Motor neuron (in vitro differentiated cells): ENCODE measurements around the gene DDX39A. TPM values are rescaled to one million over a fixed set of nuclear protein-coding genes. Genes with fewer than 3 reads are reported as not detected.

Experiments
- ATAC-seq, 8 experiments: fragments of 200-7000 bp; cut with Tn5 transposase; replicated peaks in 6 of 8; 2 replicates each; pipeline ENCODE4 v1.8.0; 2021; ENCODE audit warnings: mild to moderate bottlenecking in 8 of 8, moderate library complexity in 8 of 8
- H3K27ac ChIP-seq, 2 donors: fragments of 250-450 bp; sonication (Bioruptor Pico); 2 replicates each; pipeline ENCODE4 v1.9.0; 2021; ENCODE audit warnings: antibody characterized with exemption in 2 of 2, mild to moderate bottlenecking in 2 of 2, moderate library complexity in 1 of 2
- H3K4me1 ChIP-seq, 2 donors: fragments of 250-450 bp; sonication (Bioruptor Pico); replicated peaks in 1 of 2; 2 replicates each; pipeline ENCODE4 v1.6.1; 2021; ENCODE audit warnings: antibody characterized with exemption in 2 of 2, mild to moderate bottlenecking in 2 of 2, moderate library complexity in 1 of 2
- H3K4me3 ChIP-seq, 5 donors: fragments of 250-450 bp; sonication (Bioruptor Pico); 2 replicates each; pipeline ENCODE4 v1.9.0; 2021; ENCODE audit warnings: antibody characterized with exemption in 5 of 5, mild to moderate bottlenecking in 5 of 5, moderate library complexity in 4 of 5
- WGBS, 10 experiments: fragments of 450-650 bp; shearing (Covaris generic); methylation state at CpG; one replicate each; pipeline ENCODE4 v1.0.0; 2022; 5-methylcytosine and 5-hydroxymethylcytosine counted together
- in situ Hi-C, 9 experiments: fragments of 400-800 bp; cut with MboI; loops; one replicate each; pipeline ENCODE4 v1.15.0; 2021; ENCODE audit warnings: low sequenced_read_pairs in 9 of 9, low pct_unique_long_range_greater_than_20kb in 2 of 9; ENCODE audit not compliant: unreplicated experiment in 9 of 9
- total RNA-seq, 8 experiments: library from RNA; unstranded; fragments of 300-600 nt; gene quantifications; 2 replicates each; pipeline versions ENCODE4 v1.2.3 to v1.2.4, GENCODE V29; 2022

DDX39A gene
- total RNA-seq, 8 experiments from 2014 or later = 25.7 to 134 (median 58.3) TPM

- 40 to 86% (median 68%) methylated on average over 1 to 3 of the region's 3 CpGs; no CpG with 5 or more reads in 2 of the 10 experiments for WGBS, 10 experiments
- no peak for ATAC-seq
- in situ Hi-C loops = no loop called here
- H3K4me1 ChIP-seq = peaks cover 11 to 15% of the 10 kb centered on the region in 2 donors
- H3K27ac ChIP-seq = no peak overlapping the region
- no peak overlapping the region for H3K4me3 ChIP-seq
Measured at GRCh38 chr19:14430712-14431111, 11.6 kb upstream of the DDX39A start.

- ATAC-seq = no peak
- WGBS, 10 experiments = 50 to 100% (median 82%) methylated on average over 1 to 3 of the region's 4 CpGs; no CpG with 5 or more reads in 3 of the 10 experiments
- in situ Hi-C loops = no loop called here
- H3K4me1 ChIP-seq = peaks cover 0 to 5% of the 10 kb centered on the region in 2 donors
- no peak overlapping the region for H3K27ac ChIP-seq
- no peak overlapping the region for H3K4me3 ChIP-seq
Measured at GRCh38 chr19:14428882-14429416, 9.8 kb upstream of the DDX39A start.

GRCh38 chr19:14427461-14427860 is 8.3 kb upstream of the DDX39A start:
- Histone ChIP-seq H3K4me1 (peaks cover 0 to 1% of the 10 kb centered on the region in 2 donors), H3K27ac (no peak overlapping the region), H3K4me3 (no peak overlapping the region)
- in situ Hi-C loops = no loop called here
- 0 to 48% (median 29%) methylated on average over 1 to 2 of the region's 2 CpGs; no CpG with 5 or more reads in 5 of the 10 experiments for WGBS, 10 experiments
- ATAC-seq = no peak

- peak in 3 of 8 experiments; percentile 94 to 98 (median 98) for ATAC-seq
- 3 to 100% (median 82%) methylated on average over 1 to 7 of the region's 7 CpGs; no CpG with 5 or more reads in 1 of the 10 experiments for WGBS, 10 experiments
- Histone ChIP-seq H3K4me3 (no peak overlapping the region), H3K27ac (no peak overlapping the region), H3K4me1 (no peaks in the 10 kb centered on the region)
- in situ Hi-C loops = no loop called here
Measured at GRCh38 chr19:14425696-14426138, 6.6 kb upstream of the DDX39A start.

- ATAC-seq = peak; percentile 55 to 84 (median 80)
- in situ Hi-C loops = loop anchor here in 2 of 9 experiments (25.0 kb wide), 2 partner anchors 281 to 531 kb away; partner anchors contain the start of genes ASF1B (in 1 of the 2) and NANOS3 (in 1 of the 2)
- Histone ChIP-seq H3K4me3 (peak overlapping the region; percentile 61 to 83 (median 75)), H3K27ac (peak overlapping the region; percentile 86 to 95), H3K4me1 (peaks cover 12 to 13% of the 10 kb centered on the region in 2 donors)
- WGBS, 10 experiments = 0% methylated on average over 2 of the region's 23 CpGs; no CpG with 5 or more reads in 9 of the 10 experiments
Measured at GRCh38 chr19:14418856-14419105, 360 bp downstream of the DDX39A start.

- in situ Hi-C loops = loop anchor here in 2 of 9 experiments (25.0 kb wide), 2 partner anchors 280 to 530 kb away; partner anchors contain the start of genes ASF1B (in 1 of the 2) and NANOS3 (in 1 of the 2)
- no peak overlapping the region for H3K27ac ChIP-seq
- H3K4me3 ChIP-seq = no peak overlapping the region
- WGBS, 10 experiments = 2 to 100% (median 73%) methylated on average over 1 to 5 of the region's 6 CpGs; no CpG with 5 or more reads in 2 of the 10 experiments
- peak in 2 of 8 experiments; percentile 10 to 14 for ATAC-seq
- peaks cover 14 to 18% of the 10 kb centered on the region in 2 donors for H3K4me1 ChIP-seq
Measured at GRCh38 chr19:14416817-14417231, 2.3 kb downstream of the DDX39A start.

DNA sequence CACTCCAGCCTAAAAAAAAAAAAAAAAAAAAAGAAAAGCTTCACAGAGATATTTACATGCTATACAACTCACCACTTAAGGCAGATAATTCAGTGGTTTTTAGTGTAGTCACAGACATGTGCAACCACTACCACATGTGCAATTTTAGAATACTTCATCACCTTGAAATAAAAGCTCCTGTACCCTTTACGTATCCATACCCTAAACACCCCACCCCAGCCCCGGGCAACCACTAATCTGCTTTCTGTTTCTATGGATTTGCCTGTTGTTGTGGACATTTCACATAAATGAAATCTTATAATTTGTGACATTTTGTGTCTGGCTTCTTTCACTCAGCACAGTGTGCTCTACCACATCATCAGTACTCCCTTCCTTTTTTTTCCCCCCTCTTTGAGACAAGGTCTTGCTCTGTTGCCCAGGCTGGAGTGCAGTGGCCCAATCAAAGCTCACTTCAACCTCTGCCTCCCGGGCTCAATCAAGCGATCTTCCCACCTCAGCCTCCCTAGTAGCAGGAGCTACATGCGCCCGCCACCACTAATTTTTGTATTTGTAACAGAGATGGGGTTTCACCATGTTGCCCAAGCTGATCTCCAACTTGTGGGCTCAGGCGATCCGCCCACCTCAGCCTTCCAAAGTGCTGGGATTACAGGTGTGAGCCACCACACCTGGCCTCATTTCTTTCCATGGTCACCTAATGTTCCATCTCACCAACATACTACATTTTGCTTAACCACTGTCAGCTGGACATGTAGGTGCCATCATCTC is 4.0 kb downstream of the DDX39A start:
- in situ Hi-C loops = loop anchor here in 2 of 9 experiments (25.0 kb wide), 2 partner anchors 278 to 528 kb away; partner anchors contain the start of genes ASF1B (in 1 of the 2) and NANOS3 (in 1 of the 2)
- ATAC-seq = no peak
- H3K27ac ChIP-seq = no peak overlapping the region
- no peak overlapping the region for H3K4me3 ChIP-seq
- WGBS, 10 experiments = 71 to 100% (median 83%) methylated on average over 1 to 8 of the region's 8 CpGs; no CpG with 5 or more reads in 3 of the 10 experiments
- peaks cover 14 to 18% of the 10 kb centered on the region in 2 donors for H3K4me1 ChIP-seq

DNA sequence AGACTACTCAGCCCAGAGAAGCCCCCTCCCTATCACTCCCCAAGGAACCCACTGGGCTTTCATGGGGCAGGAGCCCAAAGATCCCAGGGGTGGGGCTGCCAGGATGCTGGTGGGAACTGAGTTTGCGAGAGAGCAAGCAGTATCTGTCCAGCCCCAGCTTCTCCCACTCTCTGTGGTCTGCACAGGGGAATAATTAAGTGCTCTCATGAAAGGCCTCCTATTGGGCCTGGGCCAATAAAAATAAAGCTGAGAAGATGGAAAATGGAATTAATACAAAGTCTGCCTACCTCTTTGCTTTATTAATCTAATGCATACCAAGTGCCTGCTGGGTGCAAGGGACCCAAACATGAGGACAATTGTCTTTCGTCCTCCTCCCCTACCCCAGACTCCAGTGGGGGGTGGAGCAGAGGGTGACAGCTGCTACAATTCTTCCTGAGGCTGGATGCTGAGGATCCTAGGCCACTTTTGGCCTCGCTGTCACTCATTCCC is 5.4 kb downstream of the DDX39A start:
- Histone ChIP-seq H3K4me3 (no peak overlapping the region), H3K4me1 (peaks cover 10 to 13% of the 10 kb centered on the region in 2 donors), H3K27ac (no peak overlapping the region)
- WGBS, 10 experiments = 13 to 100% (median 92%) methylated on average over 1 to 2 of the region's 3 CpGs; no CpG with 5 or more reads in 2 of the 10 experiments
- peak in 5 of 8 experiments; percentile 4 to 18 (median 13) for ATAC-seq
- in situ Hi-C loops = loop anchor here in 2 of 9 experiments (25.0 kb wide), 2 partner anchors 276 to 526 kb away; partner anchors contain the start of genes ASF1B (in 1 of the 2) and NANOS3 (in 1 of the 2)

DNA sequence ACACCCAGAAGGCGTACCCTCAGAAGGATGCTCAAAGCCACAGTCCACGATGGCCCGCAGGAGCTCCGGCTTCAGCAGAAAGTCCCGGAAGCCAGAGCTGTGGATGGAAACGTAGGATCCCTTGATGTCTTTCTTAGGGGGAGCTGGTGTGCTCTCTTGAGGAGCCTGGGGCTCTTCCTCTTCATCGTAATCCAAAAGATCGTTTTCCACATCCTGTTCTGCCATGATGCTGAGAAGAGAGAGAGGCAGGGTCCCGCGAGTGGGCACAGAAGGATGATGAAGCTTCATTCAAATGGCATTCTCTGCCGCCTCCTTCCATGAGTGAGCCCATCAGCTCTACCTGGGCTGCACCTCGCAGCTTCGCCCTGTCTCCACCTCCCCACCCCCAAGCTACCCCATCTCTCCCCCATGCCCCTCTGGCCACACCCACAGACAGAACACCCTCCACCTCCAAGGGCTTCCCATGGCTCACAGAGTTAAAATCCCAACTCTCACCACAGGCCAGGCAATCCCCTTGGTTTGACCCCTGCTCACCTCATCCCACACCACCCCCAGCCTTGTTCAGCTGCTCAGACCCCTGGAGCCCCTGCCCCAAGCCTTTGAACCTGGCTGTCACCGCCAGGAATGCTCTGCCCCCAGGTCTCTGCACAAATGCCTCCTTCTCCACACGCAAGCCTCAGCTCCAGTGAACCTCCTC is 6.0 kb downstream of the DDX39A start:
- Histone ChIP-seq H3K4me3 (no peak overlapping the region), H3K4me1 (peaks cover 9 to 13% of the 10 kb centered on the region in 2 donors), H3K27ac (no peak overlapping the region)
- peak in 5 of 8 experiments; percentile 4 to 9 (median 7) for ATAC-seq
- WGBS, 10 experiments = 60 to 100% (median 89%) methylated on average over 1 to 9 of the region's 15 CpGs; no CpG with 5 or more reads in 6 of the 10 experiments
- in situ Hi-C loops = loop anchor here in 2 of 9 experiments (25.0 kb wide), 2 partner anchors 276 to 526 kb away; partner anchors contain the start of genes ASF1B (in 1 of the 2) and NANOS3 (in 1 of the 2)

- WGBS, 10 experiments = 80 to 100% (median 91%) methylated on average over 1 to 7 of the region's 25 CpGs; no CpG with 5 or more reads in 5 of the 10 experiments
- peak in 4 of 8 experiments; percentile 9 to 13 (median 10) for ATAC-seq
- in situ Hi-C loops = loop anchor here in 2 of 9 experiments (25.0 kb wide), 2 partner anchors 275 to 525 kb away; partner anchors contain the start of genes ASF1B (in 1 of the 2) and NANOS3 (in 1 of the 2)
Measured at GRCh38 chr19:14412324-14412995, 6.7 kb downstream of the DDX39A start.

DNA sequence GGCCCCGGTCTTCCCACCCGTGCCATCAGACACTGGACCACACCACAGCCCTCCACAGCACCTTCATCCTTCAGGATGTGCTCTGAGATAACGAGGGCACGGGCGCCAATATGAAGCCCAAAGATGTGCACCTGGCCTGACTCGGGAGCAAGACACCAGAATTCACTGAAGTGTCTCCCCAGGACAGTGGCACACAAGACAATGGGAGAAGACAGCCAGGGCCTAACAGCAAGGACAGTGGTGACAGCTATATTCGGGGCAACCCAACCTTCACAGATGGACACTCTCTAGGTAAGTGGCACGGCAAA is 7.2 kb downstream of the DDX39A start:
- in situ Hi-C loops = loop anchor here in 2 of 9 experiments (25.0 kb wide), 2 partner anchors 275 to 525 kb away; partner anchors contain the start of genes ASF1B (in 1 of the 2) and NANOS3 (in 1 of the 2)
- no peak for ATAC-seq
- Histone ChIP-seq H3K27ac (no peak overlapping the region), H3K4me3 (no peak overlapping the region), H3K4me1 (peaks cover 5 to 9% of the 10 kb centered on the region in 2 donors)
- WGBS, 10 experiments = 60 to 100% (median 100%) methylated on average over 2 to 3 of the region's 8 CpGs; no CpG with 5 or more reads in 3 of the 10 experiments

More at GRCh38 chr19:14412324-14412995, 6.7 kb downstream of the DDX39A start:
- peaks cover 3 to 10% of the 10 kb centered on the region in 2 donors for H3K4me1 ChIP-seq
- H3K27ac ChIP-seq = no peak overlapping the region
- no peak overlapping the region for H3K4me3 ChIP-seq
